ENCODE data around the gene C5AR1.

DNA sequence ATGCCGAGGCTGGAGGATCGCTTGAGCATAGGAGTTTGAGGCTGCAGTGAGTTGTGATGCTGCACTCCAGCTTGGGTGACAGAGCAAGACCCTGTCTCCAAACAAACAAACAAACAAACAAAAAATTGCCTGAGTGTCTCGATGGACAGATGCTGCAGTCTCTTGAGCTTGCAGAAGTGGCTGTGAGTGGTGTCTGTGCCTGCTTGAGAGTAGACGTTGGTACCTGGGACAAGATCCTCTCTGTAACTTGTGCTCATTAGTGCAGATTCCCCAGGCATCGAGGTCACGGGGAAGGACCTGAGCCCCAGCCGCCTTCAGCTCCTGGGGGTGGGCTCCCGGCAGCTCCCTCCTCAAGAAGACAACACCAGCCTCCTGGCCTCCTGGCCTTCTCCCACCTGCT lies 13.7 kb downstream of the C5AR1 start:
- TF ChIP-seq, protein P1, sequence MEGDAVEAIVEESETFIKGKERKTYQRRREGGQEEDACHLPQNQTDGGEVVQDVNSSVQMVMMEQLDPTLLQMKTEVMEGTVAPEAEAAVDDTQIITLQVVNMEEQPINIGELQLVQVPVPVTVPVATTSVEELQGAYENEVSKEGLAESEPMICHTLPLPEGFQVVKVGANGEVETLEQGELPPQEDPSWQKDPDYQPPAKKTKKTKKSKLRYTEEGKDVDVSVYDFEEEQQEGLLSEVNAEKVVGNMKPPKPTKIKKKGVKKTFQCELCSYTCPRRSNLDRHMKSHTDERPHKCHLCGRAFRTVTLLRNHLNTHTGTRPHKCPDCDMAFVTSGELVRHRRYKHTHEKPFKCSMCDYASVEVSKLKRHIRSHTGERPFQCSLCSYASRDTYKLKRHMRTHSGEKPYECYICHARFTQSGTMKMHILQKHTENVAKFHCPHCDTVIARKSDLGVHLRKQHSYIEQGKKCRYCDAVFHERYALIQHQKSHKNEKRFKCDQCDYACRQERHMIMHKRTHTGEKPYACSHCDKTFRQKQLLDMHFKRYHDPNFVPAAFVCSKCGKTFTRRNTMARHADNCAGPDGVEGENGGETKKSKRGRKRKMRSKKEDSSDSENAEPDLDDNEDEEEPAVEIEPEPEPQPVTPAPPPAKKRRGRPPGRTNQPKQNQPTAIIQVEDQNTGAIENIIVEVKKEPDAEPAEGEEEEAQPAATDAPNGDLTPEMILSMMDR (IDR thresholded peaks at IDR 0.05): no peak
- no peak for TF ChIP-seq POLR2A (IDR thresholded peaks at IDR 0.05)

All from testis (tissue), 2 donors.